Mesendoderm (in vitro differentiated cells): Measurements from ENCODE around the gene GMEB2.
"Not testable (repeated sequence)": the region's sequence is repeated elsewhere in the genome, so short reads cannot be mapped to it uniquely, and the experiment has no call there.

Experiments
- DNase-seq: peaks from one replicate; pipeline ENCODE4 v3.0.0; 2013
- H2AK5ac ChIP-seq: 2 replicates; pipeline ENCODE4 v1.6.1; 2013; ENCODE audit warnings: low read length, inconsistent platforms
- H2BK120ac ChIP-seq: 2 replicates; pipeline ENCODE4 v1.6.1; 2013; ENCODE audit warnings: low read depth, mild to moderate bottlenecking, low read length, moderate library complexity, mixed read lengths
- H2BK15ac ChIP-seq: replicated peaks from 2 replicates; pipeline ENCODE4 v1.6.1; 2013; ENCODE audit warnings: low read depth, mild to moderate bottlenecking, moderate library complexity
- H2BK5ac ChIP-seq: 2 replicates; pipeline ENCODE4 v1.6.1; 2013; ENCODE audit warnings: low read length, inconsistent platforms
- H3K18ac ChIP-seq: 2 replicates; pipeline ENCODE4 v1.6.1; 2013; ENCODE audit warnings: mild to moderate bottlenecking, low read length, mixed read lengths
- H3K23ac ChIP-seq: one replicate; pipeline ENCODE4 v1.6.1; 2013; ENCODE audit warnings: low read length
- H3K27ac ChIP-seq: 2 replicates; pipeline ENCODE4 v1.5.1; 2013; ENCODE audit warnings: low read depth, mild to moderate bottlenecking, inconsistent platforms, low read length, moderate library complexity
- H3K27me3 ChIP-seq: 2 replicates; pipeline ENCODE4 v1.6.1; 2013; ENCODE audit warnings: low read length, control low read depth, mild to moderate bottlenecking, inconsistent platforms; ENCODE audit not compliant: insufficient read depth, poor library complexity
- H3K36me3 ChIP-seq: 2 replicates; pipeline ENCODE4 v1.6.1; 2013; ENCODE audit warnings: low read length, inconsistent platforms; ENCODE audit not compliant: control insufficient read depth, insufficient read depth
- H3K4ac ChIP-seq: one replicate; pipeline ENCODE4 v1.6.1; 2013; ENCODE audit warnings: low read depth, mild to moderate bottlenecking, low read length, moderate library complexity
- H3K4me1 ChIP-seq: 2 replicates; pipeline ENCODE4 v1.6.1; 2013; ENCODE audit warnings: low read depth, low read length, inconsistent platforms; ENCODE audit not compliant: control insufficient read depth
- H3K4me2 ChIP-seq: 2 replicates; pipeline ENCODE4 v1.6.1; 2013; ENCODE audit warnings: low read length
- H3K4me3 ChIP-seq: 2 replicates; pipeline ENCODE4 v1.5.1; 2013; ENCODE audit warnings: mild to moderate bottlenecking, low read length
- H3K56ac ChIP-seq: one replicate; pipeline ENCODE4 v1.6.1; 2013; ENCODE audit warnings: low read length
- H3K79me1 ChIP-seq: 2 replicates; pipeline ENCODE4 v1.6.1; 2013; ENCODE audit warnings: low read length, inconsistent platforms
- H3K79me2 ChIP-seq: 2 replicates; pipeline ENCODE4 v1.6.1; 2013; ENCODE audit warnings: mild to moderate bottlenecking, low read length; ENCODE audit not compliant: control insufficient read depth, insufficient read depth
- H3K9ac ChIP-seq: 2 replicates; pipeline ENCODE4 v1.6.1; 2013; ENCODE audit warnings: low read length, inconsistent platforms
- H4K5ac ChIP-seq: one replicate; pipeline ENCODE4 v1.6.1; 2013; ENCODE audit warnings: low read length
- H4K8ac ChIP-seq: one replicate; pipeline ENCODE4 v1.6.1; 2013; ENCODE audit warnings: low read depth, mild to moderate bottlenecking, control low read depth, low read length, moderate library complexity
- WGBS: extraction: QIAGEN DNeasy Blood & Tissue Kit; methylation state at CpG from one replicate; pipeline ENCODE4 v1.1.7; 2013; ENCODE audit warnings: low lambda C conversion rate, missing lambda C conversion rate; ENCODE audit not compliant: insufficient coverage; ENCODE audit errors: extremely low coverage; 5-methylcytosine and 5-hydroxymethylcytosine counted together

GMEB2 gene

DNA sequence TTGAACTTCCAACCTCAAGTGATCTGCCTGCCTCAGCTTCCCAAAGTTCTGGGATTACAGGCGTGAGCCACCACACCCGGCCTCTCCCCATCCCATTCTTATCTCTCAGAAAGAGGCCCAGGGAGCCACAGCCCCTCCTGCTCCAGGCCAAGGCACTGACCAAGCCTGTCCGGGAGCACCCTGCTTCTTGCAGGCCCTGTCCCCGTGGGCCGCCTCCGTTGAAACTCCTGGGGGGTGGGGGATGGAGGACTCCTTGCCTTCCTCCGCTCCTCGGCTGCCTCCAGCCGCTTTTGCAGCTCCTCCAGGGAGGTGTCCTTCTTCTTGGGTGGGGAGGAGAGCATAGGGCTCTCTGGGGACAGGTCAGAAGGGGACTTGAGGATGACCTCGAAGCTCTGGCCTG, 16.6 kb upstream of the GMEB2 start:
- no peak overlapping the region for H3K23ac ChIP-seq
- H3K4me2 ChIP-seq: no peak overlapping the region
- DNase-seq: no peak
- no peak overlapping the region for H3K9ac ChIP-seq
- H4K8ac ChIP-seq: no peak overlapping the region
- no peak overlapping the region for H2BK5ac ChIP-seq
- H3K27me3 ChIP-seq: no peaks in the 10 kb centered on the region
- no peaks in the 10 kb centered on the region for H3K79me2 ChIP-seq
- WGBS: no CpG with 5 or more reads among the region's 10 CpGs
- H3K79me1 ChIP-seq: no peaks in the 10 kb centered on the region
- no peaks in the 10 kb centered on the region for H3K36me3 ChIP-seq
- no peak overlapping the region for H3K4me3 ChIP-seq
- no peak overlapping the region for H3K56ac ChIP-seq
- no peak overlapping the region for H3K4ac ChIP-seq
- H2AK5ac ChIP-seq: no peak overlapping the region
- H2BK120ac ChIP-seq: no peak overlapping the region
- H3K18ac ChIP-seq: no peak overlapping the region
- H3K4me1 ChIP-seq: no peaks in the 10 kb centered on the region
- no peak overlapping the region for H2BK15ac ChIP-seq
- H4K5ac ChIP-seq: no peak overlapping the region
- H3K27ac ChIP-seq: no peak overlapping the region

- H4K5ac ChIP-seq: no peak overlapping the region
- H2BK15ac ChIP-seq: no peak overlapping the region
- no peak overlapping the region for H3K27ac ChIP-seq
These were observed 15.8 kb upstream of the GMEB2 start for GRCh38 chr20:63642527-63643247.

GRCh38 chr20:63641792-63642523, 15.1 kb upstream of the GMEB2 start:
- peak overlapping the region; percentile 16 for H3K4me2 ChIP-seq
- H3K4me1 ChIP-seq: no peaks in the 10 kb centered on the region
- H3K36me3 ChIP-seq: no peaks in the 10 kb centered on the region
- H3K56ac ChIP-seq: peak overlapping the region; percentile 83
- H3K18ac ChIP-seq: peak overlapping the region; percentile 70
- no peaks in the 10 kb centered on the region for H3K27me3 ChIP-seq
- no peak overlapping the region for H3K4me3 ChIP-seq
- H2BK120ac ChIP-seq: no peak overlapping the region
- peak overlapping the region; percentile 1 for H3K27ac ChIP-seq
- no peak overlapping the region for H3K4ac ChIP-seq
- no peak overlapping the region for H2AK5ac ChIP-seq
- H3K23ac ChIP-seq: peak overlapping the region; percentile 74
- no CpG with 5 or more reads among the region's 86 CpGs for WGBS
- no peaks in the 10 kb centered on the region for H3K79me1 ChIP-seq
- H3K79me2 ChIP-seq: no peaks in the 10 kb centered on the region
- DNase-seq: peak; percentile 96
- H2BK5ac ChIP-seq: no peak overlapping the region
- H2BK15ac ChIP-seq: no peak overlapping the region
- H4K8ac ChIP-seq: no peak overlapping the region
- no peak overlapping the region for H4K5ac ChIP-seq
- peak overlapping the region; percentile 64 for H3K9ac ChIP-seq

More at GRCh38 chr20:63642527-63643247, 15.8 kb upstream of the GMEB2 start:
- Histone ChIP-seq H3K23ac (peak overlapping the region; percentile 74), H3K79me2 (no peaks in the 10 kb centered on the region), H3K4ac (no peak overlapping the region), H3K18ac (no peak overlapping the region), H3K4me2 (peak overlapping the region; percentile 16), H4K8ac (no peak overlapping the region), H3K9ac (peak overlapping the region; percentile 64), H3K56ac (peak overlapping the region; percentile 80), H2AK5ac (no peak overlapping the region), H2BK5ac (no peak overlapping the region), H3K4me3 (no peak overlapping the region), H3K79me1 (no peaks in the 10 kb centered on the region), H3K4me1 (no peaks in the 10 kb centered on the region), H3K27me3 (no peaks in the 10 kb centered on the region), H3K36me3 (no peaks in the 10 kb centered on the region), H2BK120ac (no peak overlapping the region)
- no CpG with 5 or more reads among the region's 29 CpGs for WGBS
- DNase-seq: peak; percentile 39

GRCh38 chr20:63641146-63641791, 14.4 kb upstream of the GMEB2 start:
- no peaks in the 10 kb centered on the region for H3K79me1 ChIP-seq
- no peak overlapping the region for H2BK15ac ChIP-seq
- no CpG with 5 or more reads among the region's 47 CpGs for WGBS
- peak overlapping the region; percentile 75 for H3K4me2 ChIP-seq
- no peak overlapping the region for H3K27ac ChIP-seq
- no peak overlapping the region for H2BK120ac ChIP-seq
- H3K36me3 ChIP-seq: no peaks in the 10 kb centered on the region
- peak overlapping the region; percentile 61 for H3K9ac ChIP-seq
- H4K5ac ChIP-seq: no peak overlapping the region
- H2BK5ac ChIP-seq: no peak overlapping the region
- no peaks in the 10 kb centered on the region for H3K4me1 ChIP-seq
- no peaks in the 10 kb centered on the region for H3K79me2 ChIP-seq
- H3K18ac ChIP-seq: peak overlapping the region; percentile 70
- H3K4me3 ChIP-seq: no peak overlapping the region
- H3K4ac ChIP-seq: no peak overlapping the region
- peak overlapping the region; percentile 83 for H3K56ac ChIP-seq
- H4K8ac ChIP-seq: no peak overlapping the region
- H3K23ac ChIP-seq: no peak overlapping the region
- no peak overlapping the region for H2AK5ac ChIP-seq
- H3K27me3 ChIP-seq: no peaks in the 10 kb centered on the region
- peak; percentile 56 for DNase-seq

GRCh38 chr20:63640686-63641085, 13.8 kb upstream of the GMEB2 start:
- not testable (repeated sequence) for H2AK5ac ChIP-seq, H3K18ac ChIP-seq, DNase-seq, H3K27me3 ChIP-seq, H3K4me2 ChIP-seq, H3K9ac ChIP-seq, H3K27ac ChIP-seq, H3K36me3 ChIP-seq, H3K79me1 ChIP-seq, H3K56ac ChIP-seq, H2BK120ac ChIP-seq, H2BK15ac ChIP-seq, H2BK5ac ChIP-seq, H3K4ac ChIP-seq, H3K4me1 ChIP-seq, H3K23ac ChIP-seq, H4K5ac ChIP-seq, H3K4me3 ChIP-seq, H4K8ac ChIP-seq, H3K79me2 ChIP-seq
- WGBS: no CpG with 5 or more reads among the region's 17 CpGs
